Naive thymus-derived CD4-positive, alpha-beta T cell (primary cell): ENCODE results near the gene SLC39A1. TPM values are rescaled to one million over a fixed set of nuclear protein-coding genes. Genes with fewer than 3 reads are reported as not detected.

Experiments
- ATAC-seq: fragments of 150-1000 bp; cut with Tn5 transposase; 2 replicates; pipeline ENCODE4 v1.10.0; 2021; ENCODE audit warnings: mild to moderate bottlenecking, moderate library complexity
- CTCF ChIA-PET: fragments of 350-600 bp; sonication (Branson Sonifier 250); formaldehyde crosslinking; loops from one replicate; lab custom pipeline; 2021; ENCODE audit warnings: antibody characterized with exemption; lab: Charles Lee
- POLR2A ChIA-PET: fragments of 350-600 bp; sonication (Branson Sonifier 250); formaldehyde crosslinking; loops from one replicate; lab custom pipeline; 2021; ENCODE audit warnings: antibody characterized with exemption, inconsistent platforms; lab: Charles Lee
- DNase-seq, 9 donors: peaks; one replicate each; pipeline versions ENCODE4 v3.0.0 to v3.0.0-alpha.2; 2020 to 2022; ENCODE audit warnings: mixed read lengths in 1 of 9
- H3K27ac ChIP-seq: one replicate; pipeline ENCODE4 v1.7.0; 2013; ENCODE audit warnings: mild to moderate bottlenecking, low read depth, low read length, moderate library complexity
- H3K27me3 ChIP-seq, 2 donors: one replicate each; pipeline ENCODE4 v1.7.0; 2013; ENCODE audit warnings: low read length in 2 of 2, mild to moderate bottlenecking in 2 of 2, moderate library complexity in 2 of 2; ENCODE audit not compliant: control insufficient read depth in 2 of 2, insufficient read depth in 2 of 2
- H3K36me3 ChIP-seq, 3 experiments: 1 replicate in 2 of 3; 2 replicates in 1 of 3; pipeline ENCODE4 v1.7.0; 2013; ENCODE audit warnings: low read length in 3 of 3, mild to moderate bottlenecking in 3 of 3, moderate library complexity in 1 of 3; ENCODE audit not compliant: insufficient read depth in 3 of 3, control insufficient read depth in 2 of 3
- H3K4me1 ChIP-seq, 2 donors: one replicate each; pipeline ENCODE4 v1.7.0; 2013; ENCODE audit warnings: low read length in 2 of 2, mild to moderate bottlenecking in 2 of 2, moderate library complexity in 1 of 2; ENCODE audit not compliant: control insufficient read depth in 2 of 2, insufficient read depth in 2 of 2
- H3K4me3 ChIP-seq: 2 replicates; pipeline ENCODE4 v1.7.0; 2013; ENCODE audit warnings: mild to moderate bottlenecking, low read length
- H3K9me3 ChIP-seq, 3 experiments: 1 replicate in 2 of 3; 2 replicates in 1 of 3; pipeline ENCODE4 v1.7.0; 2013; ENCODE audit warnings: low read length in 3 of 3; ENCODE audit not compliant: control insufficient read depth in 2 of 3
- H3K27ac Mint-ChIP-seq, 9 donors: one replicate each; pipeline ENCODE4 v1.8.0; 2020 to 2022; ENCODE audit warnings: mixed read lengths in 9 of 9, mild to moderate bottlenecking in 8 of 9, moderate library complexity in 5 of 9, inconsistent platforms in 2 of 9
- H3K27me3 Mint-ChIP-seq, 5 donors: one replicate each; pipeline ENCODE4 v1.8.0; 2021 to 2022; ENCODE audit warnings: mixed read lengths in 5 of 5, mild to moderate bottlenecking in 1 of 5
- H3K36me3 Mint-ChIP-seq, 5 donors: one replicate each; pipeline ENCODE4 v1.8.0; 2020 to 2022; ENCODE audit warnings: mixed read lengths in 5 of 5, mild to moderate bottlenecking in 3 of 5, inconsistent platforms in 1 of 5
- H3K4me1 Mint-ChIP-seq, 7 donors: one replicate each; pipeline ENCODE4 v1.8.0; 2020 to 2022; ENCODE audit warnings: mixed read lengths in 7 of 7, mild to moderate bottlenecking in 3 of 7, inconsistent platforms in 1 of 7
- H3K4me3 Mint-ChIP-seq, 10 donors: one replicate each; pipeline ENCODE4 v1.8.0; 2020 to 2022; ENCODE audit warnings: mild to moderate bottlenecking in 10 of 10, mixed read lengths in 10 of 10, moderate library complexity in 6 of 10, inconsistent platforms in 2 of 10
- H3K9me3 Mint-ChIP-seq, 11 donors: one replicate each; pipeline ENCODE4 v1.8.0; 2020 to 2022; ENCODE audit warnings: mixed read lengths in 11 of 11, mild to moderate bottlenecking in 4 of 11, inconsistent platforms in 1 of 11, moderate library complexity in 1 of 11
- intact Hi-C, 2 donors: fragments of 100-400 bp; cut with micrococcal nuclease; formaldehyde crosslinking; loops; one replicate each; pipeline ENCODE4 v1.15.1; 2023
- polyA plus RNA-seq, 2 donors: library from polyadenylated mRNA; unstranded; fragments of 300-500 nt; fragmentation: Illumina TruSeq; gene quantifications; one replicate each; pipeline ENCODE4 v1.2.3, GENCODE V29; 2021
- total RNA-seq, 6 experiments: library from RNA in 5 of 6; stranded (reverse) in 5 of 6; gene quantifications; 1 replicate in 5 of 6; 2 replicates in 1 of 6; pipeline ENCODE4 v1.2.3 and lab custom pipeline; 2021 to 2026

SLC39A1 gene
- total and polyA plus RNA-seq, 7 experiments from 2014 or later, result 14.4 to 53.2 (median 22.3) TPM

GRCh38 chr1:153932156-153933131 lies 30.9 kb downstream of the SLC39A1 start:
- H3K36me3 Mint-ChIP-seq, result peaks cover 0 to 26% (median 13%) of the 10 kb centered on the region in 5 donors
- DNase-seq (no peak), ATAC-seq (no peak)
- H3K27me3 Mint-ChIP-seq, result no peaks in the 10 kb centered on the region
- H3K27ac ChIP-seq, result no peak overlapping the region
- ChIA-PET POLR2A (interaction anchor here (1.2 to 3.6 kb wide), 3 partner anchors 10 to 35 kb away, joined by 3 to 16 read pairs (median 6); partner anchors contain the start of genes CREB3L4 and GATAD2B), CTCF (interaction anchor here (0.5 to 0.6 kb wide), 2 partner anchors 15 to 421 kb away, joined by 3 read pairs; no protein-coding TSS in a partner anchor)
- peak overlapping the region in 1 of 9 donors; percentile 46 for H3K27ac Mint-ChIP-seq
- no peak overlapping the region for H3K4me3 Mint-ChIP-seq
- peaks cover 4 to 14% (median 8%) of the 10 kb centered on the region in 7 donors for H3K4me1 Mint-ChIP-seq
- H3K9me3 Mint-ChIP-seq, result no peaks in the 10 kb centered on the region
- H3K36me3 ChIP-seq, result peaks cover 10 to 85% (median 33%) of the 10 kb centered on the region in 3 experiments
- intact Hi-C loops, result no loop called here
- no peak overlapping the region for H3K4me3 ChIP-seq
- H3K4me1 ChIP-seq, result no peaks in the 10 kb centered on the region
- no peaks in the 10 kb centered on the region for H3K9me3 ChIP-seq
- H3K27me3 ChIP-seq, result no peaks in the 10 kb centered on the region

GRCh38 chr1:153929981-153930948 lies 33.1 kb downstream of the SLC39A1 start:
- CTCF ChIA-PET, result interaction anchor here (0.6 to 2.2 kb wide), 3 partner anchors 11 to 55 kb away, joined by 3 to 5 read pairs (median 3); partner anchors contain the start of gene CREB3L4
- H3K27ac Mint-ChIP-seq, result no peak overlapping the region

GRCh38 chr1:153929426-153929825 lies 33.9 kb downstream of the SLC39A1 start:
- Mint-ChIP-seq H3K4me1 (peaks cover 4 to 21% (median 8%) of the 10 kb centered on the region in 7 donors), H3K36me3 (peaks cover 0 to 5% (median 2%) of the 10 kb centered on the region in 5 donors), H3K27me3 (no peaks in the 10 kb centered on the region), H3K9me3 (no peaks in the 10 kb centered on the region), H3K27ac (peak overlapping the region in 2 of 9 donors; percentile 49 to 62), H3K4me3 (no peak overlapping the region)
- Histone ChIP-seq H3K4me1 (no peaks in the 10 kb centered on the region), H3K36me3 (peaks cover 4 to 55% (median 8%) of the 10 kb centered on the region in 3 experiments), H3K27me3 (no peaks in the 10 kb centered on the region), H3K27ac (no peak overlapping the region), H3K4me3 (no peak overlapping the region), H3K9me3 (no peaks in the 10 kb centered on the region)
- CTCF ChIA-PET, result interaction anchor here (0.6 to 2.2 kb wide), 3 partner anchors 11 to 56 kb away, joined by 3 to 5 read pairs (median 3); partner anchors contain the start of gene CREB3L4
- intact Hi-C loops, result no loop called here
- DNase-seq (no peak), ATAC-seq (no peak)
- POLR2A ChIA-PET, result interaction anchor here (0.6 to 2.7 kb wide), 5 partner anchors 16 to 195 kb away, joined by 3 to 24 read pairs (median 4); partner anchors contain the start of genes DENND4B and JTB

More at GRCh38 chr1:153929981-153930948, 33.1 kb downstream of the SLC39A1 start:
- Histone ChIP-seq H3K9me3 (no peaks in the 10 kb centered on the region), H3K27ac (no peak overlapping the region), H3K36me3 (peaks cover 4 to 63% (median 13%) of the 10 kb centered on the region in 3 experiments), H3K27me3 (no peaks in the 10 kb centered on the region), H3K4me1 (no peaks in the 10 kb centered on the region), H3K4me3 (no peak overlapping the region)
- peaks cover 4 to 21% (median 8%) of the 10 kb centered on the region in 7 donors for H3K4me1 Mint-ChIP-seq
- ATAC-seq, result no peak
- no peak for DNase-seq
- peaks cover 0 to 9% (median 3%) of the 10 kb centered on the region in 5 donors for H3K36me3 Mint-ChIP-seq
- H3K4me3 Mint-ChIP-seq, result no peak overlapping the region
- POLR2A ChIA-PET, result interaction anchor here (0.7 to 2.7 kb wide), 3 partner anchors 15 to 196 kb away, joined by 3 to 24 read pairs (median 5); partner anchors contain the start of genes DENND4B and JTB
- no peaks in the 10 kb centered on the region for H3K27me3 Mint-ChIP-seq
- H3K9me3 Mint-ChIP-seq, result no peaks in the 10 kb centered on the region
- intact Hi-C loops, result no loop called here

GRCh38 chr1:153928791-153929341 lies 34.5 kb downstream of the SLC39A1 start:
- Histone ChIP-seq H3K27ac (peak overlapping the region; percentile 12), H3K4me1 (peaks cover 2 to 5% of the 10 kb centered on the region in 2 donors), H3K36me3 (peaks cover 0 to 49% (median 7%) of the 10 kb centered on the region in 3 experiments), H3K4me3 (no peak overlapping the region), H3K27me3 (no peaks in the 10 kb centered on the region), H3K9me3 (no peaks in the 10 kb centered on the region)
- DNase-seq (no peak), ATAC-seq (no peak)
- Mint-ChIP-seq H3K9me3 (no peaks in the 10 kb centered on the region), H3K27ac (peak overlapping the region; percentile 4 to 74 (median 52)), H3K4me1 (peaks cover 6 to 21% (median 9%) of the 10 kb centered on the region in 7 donors), H3K4me3 (no peak overlapping the region), H3K27me3 (no peaks in the 10 kb centered on the region), H3K36me3 (peaks cover 0 to 4% (median 0%) of the 10 kb centered on the region in 5 donors)
- intact Hi-C loops, result no loop called here
- POLR2A ChIA-PET, result interaction anchor here (0.6 to 2.7 kb wide), 3 partner anchors 16 to 39 kb away, joined by 3 to 24 read pairs (median 4); partner anchors contain the start of gene DENND4B
- CTCF ChIA-PET, result interaction anchor here (0.9 to 2.2 kb wide), 2 partner anchors 10 to 39 kb away, joined by 3 to 5 read pairs; partner anchors contain the start of gene CREB3L4

- Histone ChIP-seq H3K9me3 (no peaks in the 10 kb centered on the region), H3K27ac (no peak overlapping the region), H3K27me3 (no peaks in the 10 kb centered on the region), H3K36me3 (peaks cover 0 to 45% (median 4%) of the 10 kb centered on the region in 3 experiments), H3K4me1 (peaks cover 5 to 8% of the 10 kb centered on the region in 2 donors), H3K4me3 (no peak overlapping the region)
- ChIA-PET CTCF (interaction anchor here (2.2 kb wide), 1 partner anchor 9 kb away, joined by 5 read pairs; no protein-coding TSS in a partner anchor), POLR2A (interaction anchor here (2.7 kb wide), 1 partner anchor 17 kb away, joined by 24 read pairs; the partner anchor contains the start of gene DENND4B)
- H3K27ac Mint-ChIP-seq, result peak overlapping the region; percentile 2 to 74 (median 52)
- peaks cover 0 to 5% (median 0%) of the 10 kb centered on the region in 5 donors for H3K36me3 Mint-ChIP-seq
- no peak for DNase-seq
- no peak for ATAC-seq
- H3K27me3 Mint-ChIP-seq, result no peaks in the 10 kb centered on the region
- intact Hi-C loops, result no loop called here
- no peaks in the 10 kb centered on the region for H3K9me3 Mint-ChIP-seq
- H3K4me3 Mint-ChIP-seq, result no peak overlapping the region
- H3K4me1 Mint-ChIP-seq, result peaks cover 9 to 25% (median 15%) of the 10 kb centered on the region in 7 donors
These were observed 35.1 kb downstream of the SLC39A1 start for GRCh38 chr1:153928245-153928644.
